IPS DF 6.9 (cell line): Measurements from ENCODE around the gene FBXL3.
"Not testable (repeated sequence)": the region's sequence is repeated elsewhere in the genome, so short reads cannot be mapped to it uniquely, and the experiment has no call there.

Experiments
- DNase-seq: peaks from one replicate; pipeline ENCODE4 v3.0.0-alpha.2; 2013; ENCODE audit warnings: low read depth, low spot score
- H3K27ac ChIP-seq: one replicate; pipeline ENCODE4 v1.5.1; 2013; ENCODE audit warnings: low read length, control low read depth
- H3K27me3 ChIP-seq: 2 replicates; pipeline ENCODE4 v1.6.1; 2013; ENCODE audit warnings: mild to moderate bottlenecking, low read length; ENCODE audit not compliant: control insufficient read depth, insufficient read depth
- H3K36me3 ChIP-seq: 2 replicates; pipeline ENCODE4 v1.6.1; 2013; ENCODE audit warnings: low read length; ENCODE audit not compliant: control insufficient read depth, insufficient read depth
- H3K4me1 ChIP-seq: 2 replicates; pipeline ENCODE4 v1.6.1; 2013; ENCODE audit warnings: low read length; ENCODE audit not compliant: control insufficient read depth, insufficient read depth
- H3K4me3 ChIP-seq: 2 replicates; pipeline ENCODE4 v1.5.1; 2013; ENCODE audit warnings: mild to moderate bottlenecking, low read length
- H3K9me3 ChIP-seq: 2 replicates; pipeline ENCODE4 v1.6.1; 2013; ENCODE audit warnings: low read length, inconsistent platforms; ENCODE audit not compliant: control insufficient read depth, insufficient read depth
- WGBS: extraction: QIAGEN DNeasy Blood & Tissue Kit; methylation state at CpG from one replicate; pipeline ENCODE4 v1.1.7; 2013; ENCODE audit warnings: mixed read lengths, missing lambda C conversion rate; ENCODE audit not compliant: insufficient read length, insufficient coverage; 5-methylcytosine and 5-hydroxymethylcytosine counted together

The FBXL3 gene

DNA sequence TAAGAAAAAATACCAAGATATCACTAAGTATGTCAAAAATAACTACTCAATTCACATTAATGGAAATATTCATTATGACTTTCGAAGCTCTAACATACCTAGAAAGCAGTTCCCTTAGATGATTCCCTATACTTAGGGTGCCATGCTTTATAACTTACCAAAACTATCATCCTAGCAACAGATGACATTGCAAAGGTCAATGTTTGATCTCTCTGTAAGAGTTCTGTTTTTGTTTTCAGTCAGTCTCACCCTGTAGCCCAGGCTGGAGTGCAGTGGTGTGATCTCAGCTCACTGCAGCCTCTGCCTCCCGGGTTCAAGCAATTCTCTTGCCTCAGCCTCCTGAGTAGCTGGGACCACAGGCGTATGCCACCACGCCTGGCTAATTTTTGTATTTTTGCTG, 18.6 kb downstream of the FBXL3 start:
- H3K9me3 ChIP-seq, H3K36me3 ChIP-seq, H3K27me3 ChIP-seq, H3K4me1 ChIP-seq, H3K4me3 ChIP-seq, H3K27ac ChIP-seq, DNase-seq: not testable (repeated sequence)
- WGBS: no CpG with 5 or more reads among the region's 4 CpGs

DNA sequence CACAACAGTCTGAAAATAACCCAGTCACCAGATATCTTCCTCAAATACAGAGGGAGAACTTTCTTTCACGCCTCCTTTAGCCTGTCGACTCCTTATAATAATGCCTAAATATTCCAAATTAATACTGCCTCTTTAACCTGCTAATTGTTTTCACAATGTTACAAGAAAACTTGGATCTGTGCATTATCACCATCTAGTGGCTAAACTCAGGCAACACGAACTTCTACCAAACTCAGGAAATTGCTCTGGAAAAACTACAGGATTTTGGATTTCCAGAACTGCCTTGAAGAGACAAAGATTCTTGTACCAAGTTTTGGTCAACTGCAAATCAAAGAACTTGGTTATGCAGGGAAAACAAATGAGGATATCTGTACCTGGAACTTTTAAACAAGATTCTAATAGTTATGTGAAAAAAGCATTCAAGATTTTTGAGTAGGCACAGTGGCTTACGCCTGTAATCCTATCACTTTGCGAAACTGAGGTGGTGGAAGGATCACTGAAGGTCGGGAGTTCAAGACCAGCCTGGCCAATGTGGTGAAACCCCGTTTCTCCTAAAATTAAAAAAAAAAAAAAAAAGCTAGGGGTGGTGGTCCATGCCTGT, 24.3 kb downstream of the FBXL3 start:
- H3K27me3 ChIP-seq: no peaks in the 10 kb centered on the region
- no CpG with 5 or more reads among the region's 7 CpGs for WGBS
- DNase-seq: no peak
- no peak overlapping the region for H3K27ac ChIP-seq
- H3K4me1 ChIP-seq: no peaks in the 10 kb centered on the region
- H3K9me3 ChIP-seq: no peaks in the 10 kb centered on the region
- H3K4me3 ChIP-seq: no peak overlapping the region
- no peaks in the 10 kb centered on the region; the same call in 1 of the 2 replicates for H3K36me3 ChIP-seq

DNA sequence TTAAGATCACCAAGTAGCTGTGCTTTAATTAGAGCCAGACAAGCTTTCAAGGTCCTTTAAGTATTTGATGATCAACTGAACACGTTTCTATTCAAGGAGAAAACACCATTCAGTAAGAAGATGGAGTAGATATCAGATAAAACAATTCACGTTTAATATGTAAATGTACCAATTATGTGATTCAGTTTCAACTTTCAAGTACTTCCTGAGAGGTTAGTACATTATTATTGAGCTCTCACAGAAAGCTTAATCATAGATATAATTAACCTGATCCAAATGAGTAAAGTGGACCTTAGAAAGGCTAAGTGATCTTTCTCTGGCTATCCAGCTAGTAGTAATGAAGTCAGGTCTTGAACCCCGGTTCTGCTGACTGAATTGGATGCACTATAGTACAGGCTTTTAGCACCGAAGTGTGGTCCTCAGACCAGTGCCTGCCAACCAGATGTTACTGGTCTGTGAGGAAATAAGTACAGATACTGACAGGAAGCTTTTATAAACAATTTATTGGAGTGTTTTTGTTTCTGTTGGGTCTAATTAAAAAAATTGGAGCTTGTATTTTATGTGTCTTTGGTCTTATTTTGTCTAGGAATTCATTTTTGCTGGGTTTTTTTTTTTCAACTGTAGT, 24.9 kb downstream of the FBXL3 start:
- H3K27me3 ChIP-seq: no peaks in the 10 kb centered on the region
- no CpG with 5 or more reads among the region's 4 CpGs for WGBS
- no peaks in the 10 kb centered on the region for H3K9me3 ChIP-seq
- H3K27ac ChIP-seq: no peak overlapping the region
- no peak for DNase-seq
- H3K4me1 ChIP-seq: no peaks in the 10 kb centered on the region
- H3K4me3 ChIP-seq: no peak overlapping the region
- H3K36me3 ChIP-seq: no peaks in the 10 kb centered on the region

DNA sequence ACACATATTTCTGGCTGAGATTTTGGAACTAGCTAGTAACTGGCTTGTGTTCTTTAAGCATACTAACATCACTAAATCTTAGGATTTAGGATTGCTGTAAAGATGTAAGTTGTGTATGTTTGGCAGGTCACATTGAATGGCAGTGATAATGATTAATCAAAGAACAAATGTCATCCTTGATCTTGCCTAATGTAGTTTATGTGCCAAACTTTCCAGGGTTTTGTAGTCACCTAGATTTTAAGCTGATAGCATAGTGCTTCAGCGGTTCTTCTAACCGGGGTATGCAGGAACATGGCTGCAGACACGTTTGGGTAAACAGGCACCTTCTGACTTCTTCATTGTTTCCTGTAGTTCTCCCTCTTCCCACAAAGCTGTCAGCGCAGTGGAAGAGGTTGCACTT, 25.4 kb downstream of the FBXL3 start:
- Histone ChIP-seq H3K4me1 (no peaks in the 10 kb centered on the region), H3K27ac (no peak overlapping the region), H3K36me3 (no peaks in the 10 kb centered on the region), H3K9me3 (no peaks in the 10 kb centered on the region), H3K4me3 (no peak overlapping the region), H3K27me3 (no peaks in the 10 kb centered on the region)
- DNase-seq: no peak
- no CpG with 5 or more reads among the region's 4 CpGs for WGBS

DNA sequence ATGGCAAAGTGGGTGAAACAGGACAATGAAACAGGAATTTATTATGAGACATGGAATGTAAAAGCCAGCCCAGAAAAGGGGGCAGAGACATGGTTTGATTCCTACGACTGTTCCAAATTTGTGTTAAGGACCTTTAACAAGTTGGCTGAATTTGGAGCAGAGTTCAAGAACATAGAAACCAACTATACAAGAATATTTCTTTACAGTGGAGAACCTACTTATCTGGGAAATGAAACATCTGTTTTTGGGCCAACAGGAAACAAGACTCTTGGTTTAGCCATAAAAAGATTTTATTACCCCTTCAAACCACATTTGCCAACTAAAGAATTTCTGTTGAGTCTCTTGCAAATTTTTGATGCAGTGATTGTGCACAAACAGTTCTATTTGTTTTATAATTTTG, 26.5 kb downstream of the FBXL3 start:
- no peaks in the 10 kb centered on the region for H3K9me3 ChIP-seq
- H3K27me3 ChIP-seq: no peaks in the 10 kb centered on the region
- H3K36me3 ChIP-seq: no peaks in the 10 kb centered on the region
- no peak overlapping the region for H3K4me3 ChIP-seq
- no CpG with 5 or more reads among the region's 1 CpG for whole genome bisulfite sequencing
- DNase-seq: no peak
- no peaks in the 10 kb centered on the region for H3K4me1 ChIP-seq
- H3K27ac ChIP-seq: no peak overlapping the region

DNA sequence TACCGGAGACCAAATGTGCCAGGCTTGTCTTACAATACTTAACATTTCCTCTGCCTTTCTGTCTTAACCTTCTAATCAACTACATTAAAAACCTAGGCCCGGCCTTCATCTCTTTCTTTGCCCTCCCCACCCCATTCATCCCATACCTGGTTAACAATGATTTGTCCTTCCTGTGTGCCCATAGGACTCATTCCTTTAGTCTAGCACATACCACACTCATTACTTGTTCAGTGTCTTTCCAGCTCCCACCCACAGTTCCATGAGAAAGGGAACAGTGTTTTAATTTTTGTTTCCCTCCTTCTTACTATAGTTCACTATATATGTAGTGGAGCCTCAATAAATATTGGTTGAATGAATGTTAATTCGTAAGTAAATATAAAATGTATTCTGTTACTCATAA, 32.7 kb downstream of the FBXL3 start:
- H3K36me3 ChIP-seq: no peaks in the 10 kb centered on the region
- 100% methylated on average over 1 of the region's 3 CpGs for WGBS
- no peak overlapping the region for H3K4me3 ChIP-seq
- no peak for DNase-seq
- H3K27ac ChIP-seq: no peak overlapping the region
- H3K9me3 ChIP-seq: no peaks in the 10 kb centered on the region
- H3K27me3 ChIP-seq: no peaks in the 10 kb centered on the region
- H3K4me1 ChIP-seq: 0 out of 2 replicates have a peak, but pooled peaks cover 2% of the 10 kb centered on the region

DNA sequence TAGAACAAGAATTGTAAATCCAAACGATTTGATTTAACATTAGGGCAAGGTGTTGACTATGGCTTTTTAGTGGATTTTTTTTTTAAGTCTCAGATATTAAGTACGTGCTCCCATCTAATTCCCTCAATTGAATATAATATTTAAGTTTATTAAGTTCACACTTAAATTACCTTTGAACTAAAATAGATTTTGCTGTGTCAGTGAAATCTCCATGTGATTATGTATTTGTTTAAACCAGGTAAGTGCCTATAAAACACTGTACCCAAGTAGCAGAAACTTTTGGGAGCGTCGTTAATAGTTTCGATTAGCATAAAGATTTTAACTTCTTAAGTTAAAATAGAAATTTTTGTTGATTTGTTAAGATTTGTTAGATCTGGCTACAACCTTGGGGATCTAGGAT, 33.5 kb downstream of the FBXL3 start:
- Histone ChIP-seq H3K27me3 (no peaks in the 10 kb centered on the region), H3K27ac (no peak overlapping the region), H3K36me3 (no peaks in the 10 kb centered on the region), H3K4me3 (no peak overlapping the region), H3K4me1 (0 out of 2 replicates have a peak, but pooled peaks cover 2% of the 10 kb centered on the region), H3K9me3 (no peaks in the 10 kb centered on the region)
- 100% methylated on average over 3 of the region's 5 CpGs for WGBS
- no peak for DNase-seq

DNA sequence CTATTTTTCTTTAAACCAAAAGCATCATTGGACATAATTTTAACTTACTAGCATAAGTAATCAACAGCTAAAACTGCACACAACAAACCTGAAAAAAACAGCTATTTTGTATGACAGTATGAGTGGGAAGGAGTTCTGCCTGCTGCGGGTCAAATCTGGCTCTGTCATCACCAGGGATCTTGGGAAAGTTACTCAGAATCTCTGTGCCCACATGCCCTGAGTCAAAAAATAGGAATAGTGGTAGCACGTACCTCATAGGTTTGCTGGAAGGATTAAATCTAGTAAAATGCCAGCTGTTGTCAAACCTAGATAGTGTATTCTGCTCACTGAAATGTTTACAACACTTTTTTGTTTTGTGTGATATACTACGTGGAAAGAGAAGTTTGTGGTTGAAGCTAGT, 33.9 kb downstream of the FBXL3 start:
- Histone ChIP-seq H3K27me3 (no peaks in the 10 kb centered on the region), H3K9me3 (no peaks in the 10 kb centered on the region), H3K4me3 (peak overlapping the region; percentile 58; the same call in 1 of the 2 replicates), H3K4me1 (0 out of 2 replicates have a peak, but pooled peaks cover 2% of the 10 kb centered on the region), H3K36me3 (no peaks in the 10 kb centered on the region), H3K27ac (no peak overlapping the region)
- WGBS: 100% methylated on average over 1 of the region's 3 CpGs
- DNase-seq: no peak

DNA sequence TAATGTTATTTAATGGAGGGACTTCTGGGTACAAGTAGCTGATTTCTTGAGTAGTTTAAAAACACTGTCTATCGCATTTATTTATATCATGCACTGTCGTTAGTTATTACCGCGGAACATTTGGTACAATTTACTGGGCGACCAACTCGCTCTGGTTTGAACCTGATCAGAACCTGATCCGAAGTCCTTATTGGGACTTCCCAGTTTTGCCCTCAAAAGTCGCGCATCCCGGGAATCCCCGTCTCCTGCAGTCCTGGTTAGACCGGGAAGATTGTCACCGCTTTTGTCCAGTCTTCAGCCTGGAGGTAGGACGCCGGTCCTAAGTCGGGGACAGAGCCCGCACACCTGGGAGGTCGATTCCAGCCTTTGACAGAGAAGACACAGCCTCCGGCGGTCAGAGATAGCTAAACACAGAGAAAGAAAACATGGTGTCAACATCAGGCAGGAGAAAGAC, 34.4 kb downstream of the FBXL3 start:
- H3K27ac ChIP-seq: no peak overlapping the region
- H3K27me3 ChIP-seq: no peaks in the 10 kb centered on the region
- H3K36me3 ChIP-seq: no peaks in the 10 kb centered on the region
- no peak for DNase-seq
- no peaks in the 10 kb centered on the region for H3K9me3 ChIP-seq
- WGBS: no CpG with 5 or more reads among the region's 20 CpGs
- 0 out of 2 replicates have a peak, but pooled peaks cover 2% of the 10 kb centered on the region for H3K4me1 ChIP-seq
- H3K4me3 ChIP-seq: peak overlapping the region; percentile 58; the same call in 1 of the 2 replicates

DNA sequence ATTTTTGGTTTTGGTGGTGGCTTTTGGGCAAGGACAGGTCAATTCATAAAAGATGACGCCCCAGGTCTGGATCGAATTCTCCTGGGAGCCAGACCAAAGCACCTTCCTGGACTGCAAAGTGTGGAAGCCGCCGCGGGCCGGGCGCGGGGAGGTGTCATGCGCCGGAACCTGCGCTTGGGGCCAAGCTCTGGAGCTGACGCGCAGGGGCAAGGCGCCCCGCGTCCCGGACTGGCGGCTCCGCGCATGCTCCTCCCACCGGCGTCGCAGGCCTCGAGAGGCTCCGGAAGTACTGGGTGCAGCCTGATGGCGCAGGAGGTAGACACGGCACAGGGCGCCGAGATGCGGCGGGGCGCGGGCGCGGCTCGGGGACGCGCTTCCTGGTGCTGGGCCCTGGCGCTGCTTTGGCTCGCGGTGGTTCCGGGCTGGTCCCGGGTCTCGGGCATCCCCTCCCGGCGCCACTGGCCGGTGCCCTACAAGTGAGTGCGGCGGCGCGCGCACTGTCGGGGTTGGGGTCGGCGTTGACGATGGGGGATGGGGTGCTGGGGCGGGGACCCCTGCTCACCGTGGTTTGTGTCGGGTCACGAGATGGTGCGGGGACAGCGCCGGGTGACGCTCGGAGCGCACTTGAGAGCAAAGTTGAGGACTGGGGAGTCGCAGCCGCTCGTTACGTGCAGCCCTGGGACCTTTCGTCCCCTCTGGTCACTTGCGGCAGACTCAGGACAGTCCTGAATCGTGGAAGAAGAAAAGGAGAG, 35.0 kb downstream of the FBXL3 start, which contains the start of gene CLN5:
Gene CLN5 (plus strand): TSS at position 286 of the 752 bp plus-strand sequence. CDS start 18 bp downstream, at position 304.
- DNase-seq: no peak
- H3K27me3 ChIP-seq: no peaks in the 10 kb centered on the region
- H3K9me3 ChIP-seq: no peaks in the 10 kb centered on the region
- peak within 1 kb of the TSS; percentile 58; the same call in 1 of the 2 replicates for H3K4me3 ChIP-seq
- H3K36me3 ChIP-seq: no peaks in the 10 kb centered on the region
- H3K27ac ChIP-seq: no peak within 1 kb of the TSS
- 0 out of 2 replicates have a peak, but pooled peaks cover 2% of the 10 kb centered on the region for H3K4me1 ChIP-seq
- WGBS: no CpG with 5 or more reads among the region's 73 CpGs
